ENCODE data around the gene INO80.

DNA sequence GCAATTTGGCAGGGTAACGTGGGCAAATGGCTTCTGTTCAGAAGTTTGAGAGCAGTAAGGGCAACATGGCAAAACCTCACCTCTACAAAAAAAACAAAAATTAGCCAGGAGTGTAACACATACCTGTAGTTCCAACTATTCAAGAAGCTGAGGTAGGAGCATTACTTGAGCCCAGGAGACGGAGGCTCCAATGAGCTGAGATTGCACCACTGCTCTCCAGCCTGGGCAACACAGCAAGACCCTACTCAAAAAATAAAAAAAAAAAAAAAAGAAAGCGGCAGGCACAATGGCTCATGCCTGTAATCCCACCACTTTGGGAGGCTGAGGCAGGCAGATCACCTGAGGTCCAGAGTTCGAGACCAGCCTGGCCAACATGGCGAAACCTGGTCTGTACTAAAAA is 5.9 kb upstream of the INO80 start:
- TF ChIP-seq, protein P1, sequence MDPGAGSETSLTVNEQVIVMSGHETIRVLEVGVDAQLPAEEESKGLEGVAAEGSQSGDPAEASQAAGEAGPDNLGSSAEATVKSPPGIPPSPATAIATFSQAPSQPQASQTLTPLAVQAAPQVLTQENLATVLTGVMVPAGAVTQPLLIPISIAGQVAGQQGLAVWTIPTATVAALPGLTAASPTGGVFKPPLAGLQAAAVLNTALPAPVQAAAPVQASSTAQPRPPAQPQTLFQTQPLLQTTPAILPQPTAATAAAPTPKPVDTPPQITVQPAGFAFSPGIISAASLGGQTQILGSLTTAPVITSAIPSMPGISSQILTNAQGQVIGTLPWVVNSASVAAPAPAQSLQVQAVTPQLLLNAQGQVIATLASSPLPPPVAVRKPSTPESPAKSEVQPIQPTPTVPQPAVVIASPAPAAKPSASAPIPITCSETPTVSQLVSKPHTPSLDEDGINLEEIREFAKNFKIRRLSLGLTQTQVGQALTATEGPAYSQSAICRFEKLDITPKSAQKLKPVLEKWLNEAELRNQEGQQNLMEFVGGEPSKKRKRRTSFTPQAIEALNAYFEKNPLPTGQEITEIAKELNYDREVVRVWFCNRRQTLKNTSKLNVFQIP (CRISPR knock-in tag; IDR thresholded peaks at IDR 0.05; ENCODE audit: borderline replicate concordance, low read depth), result no peak
- no peak for TF ChIP-seq BACH2 (CRISPR knock-in tag; IDR thresholded peaks at IDR 0.05; ENCODE audit: borderline replicate concordance)
- TF ChIP-seq, protein P2, sequence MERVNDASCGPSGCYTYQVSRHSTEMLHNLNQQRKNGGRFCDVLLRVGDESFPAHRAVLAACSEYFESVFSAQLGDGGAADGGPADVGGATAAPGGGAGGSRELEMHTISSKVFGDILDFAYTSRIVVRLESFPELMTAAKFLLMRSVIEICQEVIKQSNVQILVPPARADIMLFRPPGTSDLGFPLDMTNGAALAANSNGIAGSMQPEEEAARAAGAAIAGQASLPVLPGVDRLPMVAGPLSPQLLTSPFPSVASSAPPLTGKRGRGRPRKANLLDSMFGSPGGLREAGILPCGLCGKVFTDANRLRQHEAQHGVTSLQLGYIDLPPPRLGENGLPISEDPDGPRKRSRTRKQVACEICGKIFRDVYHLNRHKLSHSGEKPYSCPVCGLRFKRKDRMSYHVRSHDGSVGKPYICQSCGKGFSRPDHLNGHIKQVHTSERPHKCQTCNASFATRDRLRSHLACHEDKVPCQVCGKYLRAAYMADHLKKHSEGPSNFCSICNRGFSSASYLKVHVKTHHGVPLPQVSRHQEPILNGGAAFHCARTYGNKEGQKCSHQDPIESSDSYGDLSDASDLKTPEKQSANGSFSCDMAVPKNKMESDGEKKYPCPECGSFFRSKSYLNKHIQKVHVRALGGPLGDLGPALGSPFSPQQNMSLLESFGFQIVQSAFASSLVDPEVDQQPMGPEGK (CRISPR knock-in tag; IDR thresholded peaks at IDR 0.05; ENCODE audit: borderline replicate concordance), result no peak
- no peak for TF ChIP-seq ZNF565 (CRISPR knock-in tag; conservative IDR thresholded peaks at IDR 0.05; ENCODE audit: low read depth)
- TF ChIP-seq, protein P3, sequence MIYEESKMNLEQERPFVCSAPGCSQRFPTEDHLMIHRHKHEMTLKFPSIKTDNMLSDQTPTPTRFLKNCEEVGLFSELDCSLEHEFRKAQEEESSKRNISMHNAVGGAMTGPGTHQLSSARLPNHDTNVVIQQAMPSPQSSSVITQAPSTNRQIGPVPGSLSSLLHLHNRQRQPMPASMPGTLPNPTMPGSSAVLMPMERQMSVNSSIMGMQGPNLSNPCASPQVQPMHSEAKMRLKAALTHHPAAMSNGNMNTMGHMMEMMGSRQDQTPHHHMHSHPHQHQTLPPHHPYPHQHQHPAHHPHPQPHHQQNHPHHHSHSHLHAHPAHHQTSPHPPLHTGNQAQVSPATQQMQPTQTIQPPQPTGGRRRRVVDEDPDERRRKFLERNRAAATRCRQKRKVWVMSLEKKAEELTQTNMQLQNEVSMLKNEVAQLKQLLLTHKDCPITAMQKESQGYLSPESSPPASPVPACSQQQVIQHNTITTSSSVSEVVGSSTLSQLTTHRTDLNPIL (CRISPR knock-in tag; IDR thresholded peaks at IDR 0.05; ENCODE audit: low read depth), result no peak
- TF ChIP-seq OSR1 (CRISPR knock-in tag; IDR thresholded peaks at IDR 0.05), result no peak
- TF ChIP-seq ZFP30 (CRISPR knock-in tag; IDR thresholded peaks at IDR 0.05), result no peak
- no peak for TF ChIP-seq ARNTL (CRISPR knock-in tag; IDR thresholded peaks at IDR 0.05; ENCODE audit: borderline replicate concordance, low read depth)
- no peak for TF ChIP-seq ESRRG (CRISPR knock-in tag; IDR thresholded peaks at IDR 0.05)
- no peak for TF ChIP-seq TOX (CRISPR knock-in tag; IDR thresholded peaks at IDR 0.05; ENCODE audit: borderline replicate concordance)
